GM19043 (cell line): Measurements from ENCODE around the gene FAM120A.

Experiments
- ATAC-seq: cut with Tn5 transposase; IDR thresholded peaks from one replicate; pipeline ENCODE4 v1.9.1; 2021; ENCODE audit warnings: low read depth; ENCODE audit not compliant: unreplicated experiment

Gene FAM120A

GRCh38 chr9:93589688-93590087 is 138.2 kb downstream of the FAM120A start:
- ATAC-seq: no peak

GRCh38 chr9:93590609-93591234 is 139.2 kb downstream of the FAM120A start:
- no peak for ATAC-seq

DNA sequence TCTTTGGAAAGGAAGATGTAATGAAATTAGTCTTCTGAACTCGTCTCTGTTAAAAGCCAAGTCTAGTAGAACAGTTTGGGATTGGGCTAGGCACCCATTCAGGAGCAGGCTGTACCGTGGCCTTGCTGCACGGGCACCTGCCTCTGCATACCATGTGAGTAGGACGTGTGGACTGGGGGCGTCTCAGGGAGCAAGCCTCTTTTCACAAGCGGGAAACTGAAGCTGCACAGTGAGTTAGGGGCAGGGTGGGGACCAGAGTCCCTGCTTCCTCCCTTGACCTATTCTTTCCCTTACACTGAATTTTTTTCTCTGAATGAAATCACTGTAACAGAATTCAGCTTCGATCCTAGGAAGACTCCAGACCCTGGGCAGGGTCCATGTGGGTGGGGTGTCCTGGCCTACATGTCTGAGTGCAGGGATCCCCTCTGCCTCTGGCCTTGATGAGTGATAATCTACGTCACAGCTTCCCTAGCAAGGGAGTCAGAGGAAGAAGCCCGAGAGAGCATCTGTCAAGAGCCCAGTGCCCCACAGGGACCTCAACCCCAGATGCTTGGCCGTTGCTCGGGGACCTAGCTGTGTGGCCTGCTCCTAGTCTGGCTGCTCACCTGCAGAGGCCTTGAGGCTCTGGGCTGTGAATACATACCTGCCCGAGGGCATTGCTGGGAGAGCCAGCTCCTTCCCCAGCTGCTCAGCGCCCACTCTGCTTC is 140.0 kb downstream of the FAM120A start:
- no peak for ATAC-seq

DNA sequence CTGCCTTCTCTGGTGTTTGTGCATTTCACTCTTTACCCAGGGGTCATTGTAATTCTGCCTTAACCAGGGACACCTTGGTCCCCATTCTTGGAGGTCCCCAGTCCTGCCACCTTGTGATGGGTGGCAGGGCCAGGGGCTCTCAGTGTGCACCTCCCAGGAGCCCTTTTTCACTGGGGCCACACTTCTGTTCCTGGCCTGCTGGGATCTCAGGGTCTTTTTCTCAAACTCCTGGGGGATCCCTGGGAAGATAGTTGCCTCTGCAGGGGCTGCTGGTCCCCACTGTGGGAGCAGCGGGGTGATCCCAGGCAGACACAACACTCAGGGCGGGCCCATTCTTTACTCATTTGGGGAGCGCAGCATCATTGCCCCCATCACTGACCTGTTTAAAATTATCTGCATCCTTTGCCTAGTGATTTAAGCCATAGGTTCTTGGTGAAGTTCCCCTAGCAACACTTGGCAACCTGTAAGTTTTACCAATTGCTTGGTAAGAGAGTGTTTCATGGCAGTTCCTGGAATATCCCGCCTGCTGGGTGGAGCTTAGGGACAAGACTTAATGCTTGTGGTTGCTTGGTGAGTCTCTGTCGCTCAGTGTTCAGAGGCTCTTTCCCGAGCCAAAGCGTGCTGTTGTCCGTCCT is 140.6 kb downstream of the FAM120A start:
- ATAC-seq: no peak

DNA sequence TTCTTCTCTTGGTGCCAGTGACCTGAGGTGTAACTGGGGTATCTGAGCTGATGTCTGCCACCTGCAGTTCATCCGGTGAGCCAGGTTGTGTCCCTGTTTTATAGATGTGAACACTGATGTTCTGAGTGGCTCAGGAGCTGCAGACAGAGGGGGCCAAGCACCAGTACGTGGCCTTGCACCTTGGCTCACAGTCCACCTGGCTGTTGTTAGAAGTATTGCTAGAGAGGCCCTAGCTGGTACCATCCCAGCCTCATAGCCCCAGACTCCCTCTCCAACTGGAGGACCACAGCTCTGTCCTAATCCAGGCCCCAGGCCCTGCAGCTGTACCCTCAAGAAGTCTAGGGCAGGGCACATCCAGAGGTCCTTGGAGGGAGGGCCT is 141.1 kb downstream of the FAM120A start:
- no peak for ATAC-seq

GRCh38 chr9:93593144-93593658 is 141.7 kb downstream of the FAM120A start:
- ATAC-seq: no peak

DNA sequence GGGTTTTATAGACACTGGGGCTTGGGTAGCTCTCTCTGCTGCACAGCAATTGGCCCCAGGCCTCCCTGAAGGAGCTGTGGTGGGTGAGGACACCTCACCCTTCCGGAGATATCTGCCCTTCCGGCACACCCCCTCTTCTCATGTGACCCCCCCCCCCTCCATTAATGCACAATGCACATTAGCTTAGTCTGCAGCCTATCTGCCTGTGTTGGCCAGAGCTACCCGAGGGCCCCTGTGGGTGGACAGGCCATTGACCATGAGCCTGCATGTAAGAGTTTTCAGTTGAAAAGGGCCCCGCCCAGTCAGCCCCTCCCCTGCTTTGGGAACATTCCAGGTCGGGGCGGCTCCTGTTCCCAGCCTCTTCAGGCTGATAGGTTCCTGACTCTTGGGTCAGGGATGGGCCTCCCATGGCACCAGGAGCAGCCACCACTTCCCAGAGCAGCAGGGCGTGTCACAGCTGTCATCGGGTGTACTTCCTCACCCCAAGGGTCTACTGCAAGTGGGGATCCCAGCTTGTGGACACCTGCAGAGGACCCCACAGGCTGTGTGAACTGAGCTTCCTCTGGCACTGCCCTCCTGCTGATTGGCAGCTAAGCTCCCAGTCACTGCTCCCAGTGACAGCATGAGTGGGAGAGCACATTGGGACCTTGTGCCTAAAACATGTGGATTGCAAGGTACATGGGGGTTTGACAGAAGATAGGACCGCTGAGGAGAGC is 142.7 kb downstream of the FAM120A start:
- ATAC-seq: no peak

- ATAC-seq: no peak
Measured at GRCh38 chr9:93595461-93595860, 144.0 kb downstream of the FAM120A start.

- no peak for ATAC-seq
Measured at GRCh38 chr9:93595861-93596365, 144.4 kb downstream of the FAM120A start.

DNA sequence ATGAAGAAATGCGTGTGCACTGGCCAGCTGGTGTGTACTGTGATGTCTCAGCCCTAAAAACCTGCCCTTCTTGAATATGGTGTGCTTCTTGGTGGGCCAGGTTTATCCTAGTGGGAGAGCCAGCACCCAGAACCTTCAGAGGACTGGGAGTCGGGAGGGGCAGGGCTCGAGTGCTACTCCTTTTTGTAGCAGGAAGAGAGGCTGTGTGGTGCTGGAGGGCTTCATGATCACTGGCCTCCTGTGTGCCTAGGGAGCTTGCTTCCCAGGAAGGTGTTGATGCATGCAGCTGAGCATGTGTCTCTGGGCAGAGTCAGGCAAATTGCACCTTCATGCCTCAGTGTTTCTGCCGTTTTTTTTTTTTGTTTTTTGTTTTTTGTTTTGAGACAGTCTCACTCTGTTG is 144.9 kb downstream of the FAM120A start:
- ATAC-seq: no peak

DNA sequence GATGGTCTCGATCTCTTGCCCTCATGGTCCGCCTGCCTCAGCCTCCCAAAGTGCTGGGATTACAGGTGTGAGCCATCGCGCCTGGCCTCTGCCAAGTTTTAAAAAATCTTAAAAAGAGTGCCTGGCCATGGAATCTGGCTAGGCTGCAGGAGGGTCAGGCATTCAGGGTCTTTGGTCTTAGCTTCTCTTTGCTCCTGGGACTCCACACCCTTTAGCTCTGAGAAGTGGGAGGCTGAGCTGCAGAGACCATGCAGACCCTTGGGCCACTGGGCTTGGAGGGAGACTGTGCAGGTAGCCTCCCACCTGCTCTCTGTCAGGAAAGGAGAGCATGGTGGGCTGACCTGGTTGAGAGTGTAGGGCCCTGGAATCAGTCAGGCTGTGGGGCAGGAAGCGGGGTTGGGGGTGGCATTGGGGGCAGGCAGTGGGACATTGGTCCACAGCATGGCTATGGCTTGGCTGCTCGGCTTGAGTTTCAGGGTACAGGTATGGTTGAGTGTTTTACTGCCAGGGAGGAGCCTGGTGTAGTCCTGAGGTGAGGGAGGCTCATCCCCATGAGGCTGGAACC is 145.7 kb downstream of the FAM120A start:
- no peak for ATAC-seq

GRCh38 chr9:93597871-93598646 is 146.6 kb downstream of the FAM120A start:
- ATAC-seq: no peak

- ATAC-seq: no peak
Measured at GRCh38 chr9:93598647-93599241, 147.3 kb downstream of the FAM120A start.

DNA sequence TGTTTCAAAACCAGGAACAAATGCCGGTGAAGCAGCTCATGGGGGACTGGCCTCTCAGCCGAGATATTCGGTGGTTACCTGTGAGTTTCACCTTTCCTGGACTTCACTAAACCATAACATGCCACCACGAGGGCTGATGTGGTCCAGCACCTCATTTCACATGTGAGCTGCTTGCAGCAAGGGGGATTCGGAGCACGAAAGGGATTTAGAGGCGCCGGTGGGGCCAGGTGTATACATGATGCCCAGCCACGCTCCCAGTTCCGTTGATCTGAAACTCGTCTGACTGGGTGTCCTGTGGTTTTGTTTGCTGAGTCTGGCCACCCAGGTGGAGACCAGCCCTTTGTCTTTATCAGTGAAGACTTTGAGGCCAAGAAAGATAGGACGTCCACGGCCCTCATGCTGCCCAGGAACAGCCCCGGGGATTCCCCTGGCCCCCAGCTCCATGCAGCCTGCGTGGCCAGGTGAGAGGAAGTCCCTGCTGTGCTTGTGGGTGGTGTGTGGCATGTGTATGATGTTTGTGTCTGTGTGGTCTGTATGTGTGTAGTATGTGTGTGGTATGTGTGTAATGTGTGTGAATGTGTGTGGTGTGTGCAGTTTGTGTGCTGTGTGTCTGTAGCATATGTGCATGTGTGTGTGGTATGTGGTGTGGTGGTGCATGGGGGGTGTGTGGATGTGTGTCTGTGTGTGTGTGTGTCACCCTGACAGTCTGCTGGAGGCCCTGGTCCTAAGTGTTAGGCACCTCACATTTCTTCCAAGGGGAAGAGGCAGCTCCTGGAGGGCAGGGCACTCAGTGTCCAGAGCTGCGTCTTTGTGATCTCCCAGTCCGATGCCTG is 148.3 kb downstream of the FAM120A start:
- ATAC-seq: no peak

DNA sequence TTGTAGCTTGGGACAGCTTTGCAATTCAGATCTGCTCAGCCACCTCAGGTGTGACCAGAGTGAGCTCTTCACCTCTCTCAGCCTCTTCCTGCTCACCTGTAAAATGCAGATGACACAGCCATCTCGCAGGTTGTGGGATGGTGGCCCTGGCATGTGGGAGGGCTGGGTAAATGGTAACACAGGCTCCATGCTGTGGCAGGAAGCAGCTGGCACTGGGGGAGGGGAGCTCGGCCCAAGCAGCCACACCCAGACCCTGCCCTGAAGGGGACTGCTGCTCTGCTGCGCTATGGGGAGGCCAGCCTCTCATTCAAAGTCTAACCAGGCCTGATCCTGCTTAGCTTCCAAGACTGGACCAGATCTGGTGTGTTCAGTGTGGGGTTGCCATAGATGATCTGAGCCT is 149.0 kb downstream of the FAM120A start:
- ATAC-seq: no peak

GRCh38 chr9:93601063-93601462 is 149.6 kb downstream of the FAM120A start:
- no peak for ATAC-seq

DNA sequence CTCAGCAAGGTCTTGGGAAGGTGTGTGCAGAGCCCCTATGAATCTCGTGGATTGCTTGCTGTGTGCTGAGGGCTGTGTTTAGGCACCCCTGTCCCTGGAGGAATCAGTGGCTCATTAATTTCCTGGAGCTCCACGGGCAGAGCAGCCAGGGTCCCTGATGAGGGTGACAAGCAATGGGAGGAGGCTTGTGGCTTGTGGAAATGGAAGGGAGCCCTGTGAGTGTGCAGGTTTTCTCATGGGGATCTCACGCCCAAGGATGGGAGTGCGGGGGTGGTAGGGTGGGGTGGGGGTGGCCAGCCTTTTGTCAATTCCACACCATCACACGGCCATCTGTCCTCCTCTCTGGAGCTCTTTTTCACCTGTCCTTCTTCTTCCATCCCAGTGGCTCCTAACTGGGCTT is 150.2 kb downstream of the FAM120A start:
- no peak for ATAC-seq

GRCh38 chr9:93603011-93603410 is 151.5 kb downstream of the FAM120A start:
- ATAC-seq: no peak

DNA sequence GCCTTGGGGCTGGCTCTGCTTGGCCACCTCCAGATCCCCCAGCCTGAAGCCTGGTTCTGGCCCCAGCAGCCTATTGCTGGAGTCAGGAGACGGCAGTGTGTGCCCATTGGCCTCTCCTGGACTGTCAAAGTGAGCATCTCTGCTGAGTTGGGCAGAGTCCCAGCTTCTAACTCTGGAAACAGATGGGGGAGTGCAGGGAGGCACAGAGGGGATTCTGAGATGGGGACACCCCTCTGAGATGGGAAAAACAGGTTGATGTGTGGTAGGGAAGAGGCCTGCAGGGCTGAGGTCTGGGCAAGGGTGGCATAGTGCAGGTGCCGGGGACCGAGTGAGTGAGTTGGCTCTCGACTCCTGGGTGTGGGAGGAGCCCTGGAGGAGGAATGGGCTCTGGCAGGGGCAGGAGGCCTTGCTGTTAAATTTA is 152.4 kb downstream of the FAM120A start:
- no peak for ATAC-seq
